Measurements from ENCODE around the gene DLST.

DNA sequence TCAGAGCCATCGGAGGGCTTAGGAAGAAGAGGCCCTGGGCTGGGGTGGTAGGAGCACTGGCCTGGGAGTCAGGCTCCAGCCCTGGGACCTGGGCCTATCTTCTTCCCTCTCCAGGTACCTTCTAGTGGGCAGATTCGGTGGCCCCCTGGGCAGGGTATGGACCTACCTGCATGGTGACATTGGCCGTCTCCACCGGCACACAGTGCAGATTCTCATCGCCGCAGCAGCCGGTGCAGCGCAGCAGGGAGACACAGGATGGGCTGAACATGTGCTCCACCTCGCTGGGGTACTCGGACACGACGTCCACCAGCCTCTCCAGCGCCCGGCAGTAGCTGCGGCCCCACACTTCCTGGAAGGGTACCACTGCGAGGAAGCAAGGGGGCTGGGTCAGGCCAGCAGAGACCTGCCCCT, 67.5 kb downstream of the DLST start:
- TF ChIP-seq SP1 (CRISPR knock-in tag; conservative IDR thresholded peaks at IDR 0.05) = no peak
- no peak for TF ChIP-seq CTCF (IDR thresholded peaks at IDR 0.05)
- TF ChIP-seq, protein P1, sequence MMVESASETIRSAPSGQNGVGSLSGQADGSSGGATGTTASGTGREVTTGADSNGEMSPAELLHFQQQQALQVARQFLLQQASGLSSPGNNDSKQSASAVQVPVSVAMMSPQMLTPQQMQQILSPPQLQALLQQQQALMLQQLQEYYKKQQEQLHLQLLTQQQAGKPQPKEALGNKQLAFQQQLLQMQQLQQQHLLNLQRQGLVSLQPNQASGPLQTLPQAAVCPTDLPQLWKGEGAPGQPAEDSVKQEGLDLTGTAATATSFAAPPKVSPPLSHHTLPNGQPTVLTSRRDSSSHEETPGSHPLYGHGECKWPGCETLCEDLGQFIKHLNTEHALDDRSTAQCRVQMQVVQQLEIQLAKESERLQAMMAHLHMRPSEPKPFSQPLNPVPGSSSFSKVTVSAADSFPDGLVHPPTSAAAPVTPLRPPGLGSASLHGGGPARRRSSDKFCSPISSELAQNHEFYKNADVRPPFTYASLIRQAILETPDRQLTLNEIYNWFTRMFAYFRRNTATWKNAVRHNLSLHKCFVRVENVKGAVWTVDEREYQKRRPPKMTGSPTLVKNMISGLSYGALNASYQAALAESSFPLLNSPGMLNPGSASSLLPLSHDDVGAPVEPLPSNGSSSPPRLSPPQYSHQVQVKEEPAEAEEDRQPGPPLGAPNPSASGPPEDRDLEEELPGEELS (CRISPR knock-in tag; IDR thresholded peaks at IDR 0.05) = no peak
- TF ChIP-seq PRDM15 (CRISPR knock-in tag; IDR thresholded peaks at IDR 0.05) = no peak
- no peak for TF ChIP-seq RELA (CRISPR knock-in tag; IDR thresholded peaks at IDR 0.05; ENCODE audit: borderline replicate concordance)
- no peak for TF ChIP-seq MAX (CRISPR knock-in tag; IDR thresholded peaks at IDR 0.05)
- TF ChIP-seq NR3C1 (CRISPR knock-in tag; conservative IDR thresholded peaks at IDR 0.05; ENCODE audit: low read depth) = no peak
- TF ChIP-seq CREB1 (CRISPR knock-in tag; IDR thresholded peaks at IDR 0.05) = no peak
- no peak for TF ChIP-seq FOXJ3 (CRISPR knock-in tag; IDR thresholded peaks at IDR 0.05; ENCODE audit: borderline replicate concordance)
- TF ChIP-seq USF2 (CRISPR knock-in tag; IDR thresholded peaks at IDR 0.05) = no peak
